ENCODE measurements around the gene NYAP2.

The NYAP2 gene

GRCh38 chr2:225667445-225667844 is 267.9 kb downstream of the NYAP2 start:
- Histone ChIP-seq H3K4me1 (ENCODE audit: insufficient read depth, low read length, severe bottlenecking) (no peaks in the 10 kb centered on the region), H3K4me3 (ENCODE audit: low read depth, low read length, poor library complexity, severe bottlenecking) (no peak overlapping the region), H2AFZ (ENCODE audit: low read length) (no peak overlapping the region), H3K27me3 (ENCODE audit: insufficient read depth, low read length) (no peaks in the 10 kb centered on the region), H3K79me2 (ENCODE audit: insufficient read depth, low read length) (no peaks in the 10 kb centered on the region), H3K4me2 (ENCODE audit: low read length) (no peak overlapping the region), H3K9me3 (ENCODE audit: low read length) (no peaks in the 10 kb centered on the region), H3K9me2 (ENCODE audit: low read depth, low read length) (no peaks in the 10 kb centered on the region), H3F3A (ENCODE audit: insufficient read depth, low read length) (no peaks in the 10 kb centered on the region), H3K36me3 (ENCODE audit: insufficient read depth, low read length) (no peaks in the 10 kb centered on the region), H3K27ac (ENCODE audit: low read depth, low read length, poor library complexity, severe bottlenecking) (no peak overlapping the region), H4K20me1 (ENCODE audit: insufficient read depth, low read length) (no peaks in the 10 kb centered on the region), H3K9ac (ENCODE audit: low read length) (no peak overlapping the region)
- TF ChIP-seq, protein P1, sequence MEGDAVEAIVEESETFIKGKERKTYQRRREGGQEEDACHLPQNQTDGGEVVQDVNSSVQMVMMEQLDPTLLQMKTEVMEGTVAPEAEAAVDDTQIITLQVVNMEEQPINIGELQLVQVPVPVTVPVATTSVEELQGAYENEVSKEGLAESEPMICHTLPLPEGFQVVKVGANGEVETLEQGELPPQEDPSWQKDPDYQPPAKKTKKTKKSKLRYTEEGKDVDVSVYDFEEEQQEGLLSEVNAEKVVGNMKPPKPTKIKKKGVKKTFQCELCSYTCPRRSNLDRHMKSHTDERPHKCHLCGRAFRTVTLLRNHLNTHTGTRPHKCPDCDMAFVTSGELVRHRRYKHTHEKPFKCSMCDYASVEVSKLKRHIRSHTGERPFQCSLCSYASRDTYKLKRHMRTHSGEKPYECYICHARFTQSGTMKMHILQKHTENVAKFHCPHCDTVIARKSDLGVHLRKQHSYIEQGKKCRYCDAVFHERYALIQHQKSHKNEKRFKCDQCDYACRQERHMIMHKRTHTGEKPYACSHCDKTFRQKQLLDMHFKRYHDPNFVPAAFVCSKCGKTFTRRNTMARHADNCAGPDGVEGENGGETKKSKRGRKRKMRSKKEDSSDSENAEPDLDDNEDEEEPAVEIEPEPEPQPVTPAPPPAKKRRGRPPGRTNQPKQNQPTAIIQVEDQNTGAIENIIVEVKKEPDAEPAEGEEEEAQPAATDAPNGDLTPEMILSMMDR (IDR thresholded peaks at IDR 0.05; ENCODE audit: low read length): no peak
- no peak for TF ChIP-seq EZH2 (IDR thresholded peaks at IDR 0.05; ENCODE audit: borderline replicate concordance, low read length)

GRCh38 chr2:225668606-225669266 is 269.2 kb downstream of the NYAP2 start:
- H3K9me2 ChIP-seq (ENCODE audit: low read depth, low read length): no peaks in the 10 kb centered on the region
- H3F3A ChIP-seq (ENCODE audit: insufficient read depth, low read length): no peaks in the 10 kb centered on the region
- no peak overlapping the region for H2AFZ ChIP-seq (ENCODE audit: low read length)
- no peak overlapping the region for H3K27ac ChIP-seq (ENCODE audit: low read depth, low read length, poor library complexity, severe bottlenecking)
- H3K9me3 ChIP-seq (ENCODE audit: low read length): no peaks in the 10 kb centered on the region
- H3K79me2 ChIP-seq (ENCODE audit: insufficient read depth, low read length): no peaks in the 10 kb centered on the region
- no peak overlapping the region for H3K4me3 ChIP-seq (ENCODE audit: low read depth, low read length, poor library complexity, severe bottlenecking)
- no peak overlapping the region for H3K4me2 ChIP-seq (ENCODE audit: low read length)
- TF ChIP-seq, protein P1 (IDR thresholded peaks at IDR 0.05; ENCODE audit: low read length): peak; percentile 73
- TF ChIP-seq EZH2 (IDR thresholded peaks at IDR 0.05; ENCODE audit: borderline replicate concordance, low read length): no peak
- H3K9ac ChIP-seq (ENCODE audit: low read length): no peak overlapping the region
- no peaks in the 10 kb centered on the region for H3K4me1 ChIP-seq (ENCODE audit: insufficient read depth, low read length, severe bottlenecking)
- no peaks in the 10 kb centered on the region for H3K36me3 ChIP-seq (ENCODE audit: insufficient read depth, low read length)
- H3K27me3 ChIP-seq (ENCODE audit: insufficient read depth, low read length): no peaks in the 10 kb centered on the region
- H4K20me1 ChIP-seq (ENCODE audit: insufficient read depth, low read length): no peaks in the 10 kb centered on the region

DNA sequence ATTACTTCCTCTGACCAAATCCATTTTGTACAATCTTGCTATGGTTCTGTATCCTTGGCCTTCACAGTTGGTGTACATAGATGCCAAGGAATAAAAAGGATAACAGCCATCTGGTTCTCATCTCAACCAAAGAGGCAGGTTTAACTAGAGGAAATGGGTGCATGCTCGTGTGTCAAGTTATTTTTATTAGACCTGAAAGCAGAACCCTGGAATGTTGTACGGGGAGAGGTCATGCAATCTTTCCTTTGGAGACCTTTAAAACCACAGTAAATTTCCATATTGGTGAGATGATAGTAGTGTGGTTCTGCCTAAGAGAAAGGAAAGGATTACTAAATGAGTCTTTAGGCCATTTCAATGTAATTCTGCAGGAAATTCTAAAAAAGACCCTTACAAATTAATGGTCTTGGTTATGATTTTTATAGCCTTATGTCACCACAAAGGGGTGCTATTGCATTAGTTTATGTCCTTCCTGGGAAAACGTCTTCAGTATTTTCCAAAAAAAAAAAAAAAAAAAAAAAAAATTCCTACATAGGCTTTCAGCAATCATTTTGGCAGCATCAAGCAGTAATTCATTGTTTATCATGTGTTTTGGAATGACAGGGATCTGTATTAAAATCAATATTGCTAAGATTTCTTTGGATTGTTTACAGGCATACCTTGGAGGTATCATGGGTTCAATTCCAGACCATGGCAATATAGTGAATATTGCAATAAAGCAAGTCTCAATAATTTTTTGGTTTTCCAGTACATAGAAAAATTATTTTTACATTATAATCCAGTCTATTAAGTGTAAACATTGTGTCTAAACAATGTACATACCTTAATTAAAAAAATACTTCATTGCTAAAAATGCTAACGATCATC is 270.8 kb downstream of the NYAP2 start:
- no peak for TF ChIP-seq EZH2 (IDR thresholded peaks at IDR 0.05; ENCODE audit: borderline replicate concordance, low read length)
- TF ChIP-seq, protein P1 (IDR thresholded peaks at IDR 0.05; ENCODE audit: low read length): peak; percentile 46
- H3K4me3 ChIP-seq (ENCODE audit: low read depth, low read length, poor library complexity, severe bottlenecking): no peak overlapping the region
- H3K4me1 ChIP-seq (ENCODE audit: insufficient read depth, low read length, severe bottlenecking): no peaks in the 10 kb centered on the region
- H3K4me2 ChIP-seq (ENCODE audit: low read length): no peak overlapping the region
- no peaks in the 10 kb centered on the region for H3K36me3 ChIP-seq (ENCODE audit: insufficient read depth, low read length)
- no peaks in the 10 kb centered on the region for H4K20me1 ChIP-seq (ENCODE audit: insufficient read depth, low read length)
- no peaks in the 10 kb centered on the region for H3K27me3 ChIP-seq (ENCODE audit: insufficient read depth, low read length)
- H3K9ac ChIP-seq (ENCODE audit: low read length): no peak overlapping the region
- H3K9me3 ChIP-seq (ENCODE audit: low read length): no peaks in the 10 kb centered on the region
- H3K79me2 ChIP-seq (ENCODE audit: insufficient read depth, low read length): no peaks in the 10 kb centered on the region
- no peak overlapping the region for H2AFZ ChIP-seq (ENCODE audit: low read length)
- no peak overlapping the region for H3K27ac ChIP-seq (ENCODE audit: low read depth, low read length, poor library complexity, severe bottlenecking)
- no peaks in the 10 kb centered on the region for H3K9me2 ChIP-seq (ENCODE audit: low read depth, low read length)
- H3F3A ChIP-seq (ENCODE audit: insufficient read depth, low read length): no peaks in the 10 kb centered on the region
